HG03280 (cell line): ENCODE results near the gene CLIP4.

Experiments used
- ATAC-seq: cut with Tn5 transposase; IDR thresholded peaks from one replicate; pipeline ENCODE4 v1.9.1; 2021; ENCODE audit warnings: mild to moderate bottlenecking, moderate library complexity; ENCODE audit not compliant: unreplicated experiment

CLIP4 gene

GRCh38 chr2:29129586-29130281, 14.5 kb downstream of the CLIP4 start:
- no peak for ATAC-seq

GRCh38 chr2:29130295-29130694, 15.1 kb downstream of the CLIP4 start:
- no peak for ATAC-seq

- ATAC-seq = no peak
These were observed 19.7 kb downstream of the CLIP4 start for GRCh38 chr2:29134933-29135332.

- ATAC-seq = no peak
These were observed 23.9 kb downstream of the CLIP4 start for GRCh38 chr2:29139152-29139551.

GRCh38 chr2:29139731-29140130, 24.5 kb downstream of the CLIP4 start:
- no peak for ATAC-seq

GRCh38 chr2:29143657-29144056, 28.4 kb downstream of the CLIP4 start:
- ATAC-seq = no peak

- ATAC-seq = no peak
These were observed 31.0 kb downstream of the CLIP4 start for GRCh38 chr2:29146197-29146596.

GRCh38 chr2:29147963-29148362, 32.7 kb downstream of the CLIP4 start:
- ATAC-seq = no peak

GRCh38 chr2:29154610-29155009, 39.4 kb downstream of the CLIP4 start:
- ATAC-seq = no peak

- no peak for ATAC-seq
These were observed 40.4 kb downstream of the CLIP4 start for GRCh38 chr2:29155578-29155977.

GRCh38 chr2:29157131-29157530, 41.9 kb downstream of the CLIP4 start:
- ATAC-seq = no peak

- ATAC-seq = no peak
These were observed 43.9 kb downstream of the CLIP4 start for GRCh38 chr2:29159125-29159524.

- ATAC-seq = no peak
These were observed 45.0 kb downstream of the CLIP4 start for GRCh38 chr2:29160184-29160583.

GRCh38 chr2:29162204-29162928, 47.2 kb downstream of the CLIP4 start:
- ATAC-seq = no peak

- ATAC-seq = no peak
These were observed 49.1 kb downstream of the CLIP4 start for GRCh38 chr2:29164091-29164846.

- no peak for ATAC-seq
These were observed 50.4 kb downstream of the CLIP4 start for GRCh38 chr2:29165362-29166241.

- no peak for ATAC-seq
These were observed 51.2 kb downstream of the CLIP4 start for GRCh38 chr2:29166242-29167039.

- no peak for ATAC-seq
These were observed 59.7 kb downstream of the CLIP4 start for GRCh38 chr2:29174937-29175336.

- no peak for ATAC-seq
These were observed 60.1 kb downstream of the CLIP4 start for GRCh38 chr2:29175338-29175737.

- ATAC-seq = no peak
These were observed 67.1 kb downstream of the CLIP4 start for GRCh38 chr2:29182334-29182733.
